ENCODE data around the gene ATXN1.

DNA sequence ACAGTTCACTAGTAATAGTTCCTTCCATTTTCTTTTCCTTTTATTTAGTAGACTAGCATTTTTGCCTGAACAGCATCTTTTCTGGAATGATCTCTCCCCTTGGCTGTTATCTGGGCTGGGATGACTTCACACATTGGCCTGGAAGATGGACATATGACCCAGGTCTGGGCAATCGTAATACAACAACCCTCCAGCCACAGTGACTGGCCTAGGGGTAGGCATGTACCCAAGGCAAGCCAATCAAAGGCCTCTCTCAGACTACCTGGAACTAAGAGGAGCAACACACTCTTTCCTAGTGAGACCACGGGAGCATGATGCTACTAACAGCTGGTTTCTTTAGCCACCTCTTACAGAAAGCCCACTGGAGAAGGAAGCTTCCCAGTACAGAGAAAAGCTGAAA is 270.6 kb downstream of the ATXN1 start:
- TF ChIP-seq, protein P1, sequence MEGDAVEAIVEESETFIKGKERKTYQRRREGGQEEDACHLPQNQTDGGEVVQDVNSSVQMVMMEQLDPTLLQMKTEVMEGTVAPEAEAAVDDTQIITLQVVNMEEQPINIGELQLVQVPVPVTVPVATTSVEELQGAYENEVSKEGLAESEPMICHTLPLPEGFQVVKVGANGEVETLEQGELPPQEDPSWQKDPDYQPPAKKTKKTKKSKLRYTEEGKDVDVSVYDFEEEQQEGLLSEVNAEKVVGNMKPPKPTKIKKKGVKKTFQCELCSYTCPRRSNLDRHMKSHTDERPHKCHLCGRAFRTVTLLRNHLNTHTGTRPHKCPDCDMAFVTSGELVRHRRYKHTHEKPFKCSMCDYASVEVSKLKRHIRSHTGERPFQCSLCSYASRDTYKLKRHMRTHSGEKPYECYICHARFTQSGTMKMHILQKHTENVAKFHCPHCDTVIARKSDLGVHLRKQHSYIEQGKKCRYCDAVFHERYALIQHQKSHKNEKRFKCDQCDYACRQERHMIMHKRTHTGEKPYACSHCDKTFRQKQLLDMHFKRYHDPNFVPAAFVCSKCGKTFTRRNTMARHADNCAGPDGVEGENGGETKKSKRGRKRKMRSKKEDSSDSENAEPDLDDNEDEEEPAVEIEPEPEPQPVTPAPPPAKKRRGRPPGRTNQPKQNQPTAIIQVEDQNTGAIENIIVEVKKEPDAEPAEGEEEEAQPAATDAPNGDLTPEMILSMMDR (IDR thresholded peaks at IDR 0.05): no peak
- TF ChIP-seq, protein P2, sequence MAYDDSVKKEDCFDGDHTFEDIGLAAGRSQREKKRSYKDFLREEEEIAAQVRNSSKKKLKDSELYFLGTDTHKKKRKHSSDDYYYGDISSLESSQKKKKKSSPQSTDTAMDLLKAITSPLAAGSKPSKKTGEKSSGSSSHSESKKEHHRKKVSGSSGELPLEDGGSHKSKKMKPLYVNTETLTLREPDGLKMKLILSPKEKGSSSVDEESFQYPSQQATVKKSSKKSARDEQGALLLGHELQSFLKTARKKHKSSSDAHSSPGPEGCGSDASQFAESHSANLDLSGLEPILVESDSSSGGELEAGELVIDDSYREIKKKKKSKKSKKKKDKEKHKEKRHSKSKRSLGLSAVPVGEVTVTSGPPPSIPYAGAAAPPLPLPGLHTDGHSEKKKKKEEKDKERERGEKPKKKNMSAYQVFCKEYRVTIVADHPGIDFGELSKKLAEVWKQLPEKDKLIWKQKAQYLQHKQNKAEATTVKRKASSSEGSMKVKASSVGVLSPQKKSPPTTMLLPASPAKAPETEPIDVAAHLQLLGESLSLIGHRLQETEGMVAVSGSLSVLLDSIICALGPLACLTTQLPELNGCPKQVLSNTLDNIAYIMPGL (CRISPR knock-in tag; IDR thresholded peaks at IDR 0.05): no peak
- TF ChIP-seq, protein P3, sequence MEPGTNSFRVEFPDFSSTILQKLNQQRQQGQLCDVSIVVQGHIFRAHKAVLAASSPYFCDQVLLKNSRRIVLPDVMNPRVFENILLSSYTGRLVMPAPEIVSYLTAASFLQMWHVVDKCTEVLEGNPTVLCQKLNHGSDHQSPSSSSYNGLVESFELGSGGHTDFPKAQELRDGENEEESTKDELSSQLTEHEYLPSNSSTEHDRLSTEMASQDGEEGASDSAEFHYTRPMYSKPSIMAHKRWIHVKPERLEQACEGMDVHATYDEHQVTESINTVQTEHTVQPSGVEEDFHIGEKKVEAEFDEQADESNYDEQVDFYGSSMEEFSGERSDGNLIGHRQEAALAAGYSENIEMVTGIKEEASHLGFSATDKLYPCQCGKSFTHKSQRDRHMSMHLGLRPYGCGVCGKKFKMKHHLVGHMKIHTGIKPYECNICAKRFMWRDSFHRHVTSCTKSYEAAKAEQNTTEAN (CRISPR knock-in tag; IDR thresholded peaks at IDR 0.05): no peak
- no peak for TF ChIP-seq RORB (CRISPR knock-in tag; IDR thresholded peaks at IDR 0.05)
- TF ChIP-seq ZNF263 (CRISPR knock-in tag; IDR thresholded peaks at IDR 0.05; ENCODE audit: low read depth): no peak
- TF ChIP-seq, protein P4, sequence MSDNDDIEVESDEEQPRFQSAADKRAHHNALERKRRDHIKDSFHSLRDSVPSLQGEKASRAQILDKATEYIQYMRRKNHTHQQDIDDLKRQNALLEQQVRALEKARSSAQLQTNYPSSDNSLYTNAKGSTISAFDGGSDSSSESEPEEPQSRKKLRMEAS (CRISPR knock-in tag; IDR thresholded peaks at IDR 0.05): no peak
- no peak for TF ChIP-seq OVOL2 (CRISPR knock-in tag; IDR thresholded peaks at IDR 0.05; ENCODE audit: borderline replicate concordance)
- TF ChIP-seq, protein P5, sequence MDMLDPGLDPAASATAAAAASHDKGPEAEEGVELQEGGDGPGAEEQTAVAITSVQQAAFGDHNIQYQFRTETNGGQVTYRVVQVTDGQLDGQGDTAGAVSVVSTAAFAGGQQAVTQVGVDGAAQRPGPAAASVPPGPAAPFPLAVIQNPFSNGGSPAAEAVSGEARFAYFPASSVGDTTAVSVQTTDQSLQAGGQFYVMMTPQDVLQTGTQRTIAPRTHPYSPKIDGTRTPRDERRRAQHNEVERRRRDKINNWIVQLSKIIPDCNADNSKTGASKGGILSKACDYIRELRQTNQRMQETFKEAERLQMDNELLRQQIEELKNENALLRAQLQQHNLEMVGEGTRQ (CRISPR knock-in tag; IDR thresholded peaks at IDR 0.05): no peak
- TF ChIP-seq, protein P6, sequence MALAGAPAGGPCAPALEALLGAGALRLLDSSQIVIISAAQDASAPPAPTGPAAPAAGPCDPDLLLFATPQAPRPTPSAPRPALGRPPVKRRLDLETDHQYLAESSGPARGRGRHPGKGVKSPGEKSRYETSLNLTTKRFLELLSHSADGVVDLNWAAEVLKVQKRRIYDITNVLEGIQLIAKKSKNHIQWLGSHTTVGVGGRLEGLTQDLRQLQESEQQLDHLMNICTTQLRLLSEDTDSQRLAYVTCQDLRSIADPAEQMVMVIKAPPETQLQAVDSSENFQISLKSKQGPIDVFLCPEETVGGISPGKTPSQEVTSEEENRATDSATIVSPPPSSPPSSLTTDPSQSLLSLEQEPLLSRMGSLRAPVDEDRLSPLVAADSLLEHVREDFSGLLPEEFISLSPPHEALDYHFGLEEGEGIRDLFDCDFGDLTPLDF (CRISPR knock-in tag; IDR thresholded peaks at IDR 0.05): no peak
- TF ChIP-seq, protein P7, sequence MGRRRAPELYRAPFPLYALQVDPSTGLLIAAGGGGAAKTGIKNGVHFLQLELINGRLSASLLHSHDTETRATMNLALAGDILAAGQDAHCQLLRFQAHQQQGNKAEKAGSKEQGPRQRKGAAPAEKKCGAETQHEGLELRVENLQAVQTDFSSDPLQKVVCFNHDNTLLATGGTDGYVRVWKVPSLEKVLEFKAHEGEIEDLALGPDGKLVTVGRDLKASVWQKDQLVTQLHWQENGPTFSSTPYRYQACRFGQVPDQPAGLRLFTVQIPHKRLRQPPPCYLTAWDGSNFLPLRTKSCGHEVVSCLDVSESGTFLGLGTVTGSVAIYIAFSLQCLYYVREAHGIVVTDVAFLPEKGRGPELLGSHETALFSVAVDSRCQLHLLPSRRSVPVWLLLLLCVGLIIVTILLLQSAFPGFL (CRISPR knock-in tag; IDR thresholded peaks at IDR 0.05; ENCODE audit: borderline replicate concordance): no peak
- no peak for TF ChIP-seq ZNF317 (CRISPR knock-in tag; IDR thresholded peaks at IDR 0.05; ENCODE audit: borderline replicate concordance, low read depth)
- no peak for TF ChIP-seq IRF2 (CRISPR knock-in tag; IDR thresholded peaks at IDR 0.05; ENCODE audit: borderline replicate concordance, low read depth)
- TF ChIP-seq FOXP1 (CRISPR knock-in tag; IDR thresholded peaks at IDR 0.05; ENCODE audit: borderline replicate concordance): no peak
- TF ChIP-seq, protein P8, sequence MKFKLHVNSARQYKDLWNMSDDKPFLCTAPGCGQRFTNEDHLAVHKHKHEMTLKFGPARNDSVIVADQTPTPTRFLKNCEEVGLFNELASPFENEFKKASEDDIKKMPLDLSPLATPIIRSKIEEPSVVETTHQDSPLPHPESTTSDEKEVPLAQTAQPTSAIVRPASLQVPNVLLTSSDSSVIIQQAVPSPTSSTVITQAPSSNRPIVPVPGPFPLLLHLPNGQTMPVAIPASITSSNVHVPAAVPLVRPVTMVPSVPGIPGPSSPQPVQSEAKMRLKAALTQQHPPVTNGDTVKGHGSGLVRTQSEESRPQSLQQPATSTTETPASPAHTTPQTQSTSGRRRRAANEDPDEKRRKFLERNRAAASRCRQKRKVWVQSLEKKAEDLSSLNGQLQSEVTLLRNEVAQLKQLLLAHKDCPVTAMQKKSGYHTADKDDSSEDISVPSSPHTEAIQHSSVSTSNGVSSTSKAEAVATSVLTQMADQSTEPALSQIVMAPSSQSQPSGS (CRISPR knock-in tag; IDR thresholded peaks at IDR 0.05; ENCODE audit: borderline replicate concordance, low read depth): no peak

All from WTC11 (cell line).